Uterus (tissue), 4 donors: ENCODE results near the gene CCDC85B. TPM values are rescaled to one million over a fixed set of nuclear protein-coding genes. Genes with fewer than 3 reads are reported as not detected.
A peak's percentile ranks its signal among the peaks of the same experiment; 100 is the strongest.

Experiments used
- DNase-seq, 2 donors: peaks; one replicate each; pipeline ENCODE4 v3.0.0-alpha.2; 2019 to 2020
- H3K27ac ChIP-seq, 2 donors: fragments of 200-600 bp; sonication (generic); 1 replicate in 1 of 2; 2 replicates in 1 of 2; pipeline ENCODE4 v1.5.1; 2016 to 2018
- H3K27me3 ChIP-seq, 2 donors: fragments of 200-600 bp; sonication (generic); one replicate each; pipeline ENCODE4 v1.5.1; 2018 to 2019; ENCODE audit warnings: control low read depth in 1 of 2
- H3K36me3 ChIP-seq, 2 donors: fragments of 200-600 bp; sonication (generic); one replicate each; pipeline ENCODE4 v1.5.1; 2019; ENCODE audit warnings: control low read depth in 1 of 2
- H3K4me1 ChIP-seq, 2 donors: fragments of 200-600 bp; sonication (generic); one replicate each; pipeline ENCODE4 v1.5.1; 2018 to 2019; ENCODE audit warnings: control low read depth in 1 of 2
- H3K4me3 ChIP-seq, 2 donors: fragments of 200-600 bp; sonication (generic); 1 replicate in 1 of 2; 2 replicates in 1 of 2; pipeline ENCODE4 v1.5.1; 2018 to 2019; ENCODE audit warnings: mild to moderate bottlenecking in 1 of 2
- H3K9me3 ChIP-seq, 2 donors: fragments of 200-600 bp; sonication (generic); one replicate each; pipeline ENCODE4 v1.5.1; 2019; ENCODE audit warnings: control low read depth in 1 of 2
- CTCF ChIP-seq, 4 experiments: fragments of 200-600 bp in 2 of 4; fragments of 450-650 bp in 2 of 4; sonication (generic) in 2 of 4; IDR thresholded peaks; one replicate each; pipeline ENCODE4 v1.5.1; 2016 to 2019; ENCODE audit warnings: antibody characterized with exemption in 4 of 4, mild to moderate bottlenecking in 2 of 4, moderate library complexity in 1 of 4
- POLR2A ChIP-seq, 2 donors: fragments of 450-650 bp; IDR thresholded peaks; one replicate each; pipeline ENCODE4 v1.6.1; 2016; ENCODE audit warnings: antibody characterized with exemption in 2 of 2, mild to moderate bottlenecking in 1 of 2, moderate library complexity in 1 of 2
- intact Hi-C: fragments of 100-400 bp; cut with DNase I; formaldehyde crosslinking; loops from one replicate; pipeline ENCODE4 v1.15.1; 2023; ENCODE audit warnings: low total_unique reads
- total RNA-seq, 4 donors: library from RNA; depleted of rRNA in 3 of 4; stranded (reverse); fragments of >200 nt in 3 of 4; gene quantifications; one replicate each; pipeline versions ENCODE4 v1.1.0 to v1.2.4, GENCODE V29; 2014 to 2023
- donor health status: DM: yes; HTN: yes; CAD: no.

CCDC85B gene
- total RNA-seq, 4 donors from 2014 or later = 22.3 to 141 (median 54.5) TPM

- intact Hi-C loops = no loop called here
- Histone ChIP-seq H3K36me3 (no peaks in the 10 kb centered on the region), H3K9me3 (no peaks in the 10 kb centered on the region), H3K27me3 (peaks cover 0 to 17% of the 10 kb centered on the region in 2 donors), H3K4me1 (peaks cover 5 to 7% of the 10 kb centered on the region in 2 donors), H3K27ac (peak within 1 kb of the TSS in 1 of 2 donors; percentile 36), H3K4me3 (peak within 1 kb of the TSS; percentile 18 to 38)
- peak; percentile 70 to 77 for DNase-seq
- no peak for TF ChIP-seq CTCF (IDR thresholded peaks at IDR 0.05)
- peak; percentile 60 to 74 for TF ChIP-seq POLR2A (IDR thresholded peaks at IDR 0.05)
Observed at GRCh38 chr11:65900125-65900898, 9.8 kb downstream of the CCDC85B start, which contains the start of gene FOSL1. Gene FOSL1, minus strand, starts transcription at chr11:65900388. Its CDS starts 49 bp downstream, at chr11:65900339.

GRCh38 chr11:65900899-65901180 is 10.4 kb downstream of the CCDC85B start:
- Histone ChIP-seq H3K27me3 (peaks cover 0 to 17% of the 10 kb centered on the region in 2 donors), H3K4me1 (peaks cover 5 to 7% of the 10 kb centered on the region in 2 donors), H3K4me3 (no peak overlapping the region), H3K9me3 (no peaks in the 10 kb centered on the region), H3K27ac (no peak overlapping the region), H3K36me3 (no peaks in the 10 kb centered on the region)
- intact Hi-C loops = no loop called here
- no peak for TF ChIP-seq POLR2A (IDR thresholded peaks at IDR 0.05)
- no peak for TF ChIP-seq CTCF (IDR thresholded peaks at IDR 0.05)
- no peak for DNase-seq

GRCh38 chr11:65903068-65903481 is 12.6 kb downstream of the CCDC85B start:
- Histone ChIP-seq H3K36me3 (no peaks in the 10 kb centered on the region), H3K4me1 (peaks cover 5 to 7% of the 10 kb centered on the region in 2 donors), H3K27ac (no peak overlapping the region), H3K27me3 (peaks cover 0 to 17% of the 10 kb centered on the region in 2 donors), H3K4me3 (no peak overlapping the region), H3K9me3 (no peaks in the 10 kb centered on the region)
- TF ChIP-seq CTCF (IDR thresholded peaks at IDR 0.05) (no peak), POLR2A (IDR thresholded peaks at IDR 0.05) (no peak)
- no peak for DNase-seq
- intact Hi-C loops = no loop called here

- no peak for TF ChIP-seq POLR2A (IDR thresholded peaks at IDR 0.05)
- no peak for TF ChIP-seq CTCF (IDR thresholded peaks at IDR 0.05)
- no peak overlapping the region for H3K27ac ChIP-seq
- intact Hi-C loops = no loop called here
- no peak overlapping the region for H3K4me3 ChIP-seq
- peaks cover 5 to 7% of the 10 kb centered on the region in 2 donors for H3K4me1 ChIP-seq
- H3K27me3 ChIP-seq = peaks cover 0 to 14% of the 10 kb centered on the region in 2 donors
- no peak for DNase-seq
- no peaks in the 10 kb centered on the region for H3K9me3 ChIP-seq
- H3K36me3 ChIP-seq = no peaks in the 10 kb centered on the region
Observed at GRCh38 chr11:65903715-65904114, 13.2 kb downstream of the CCDC85B start.

GRCh38 chr11:65906602-65907001 is 16.1 kb downstream of the CCDC85B start:
- Histone ChIP-seq H3K9me3 (no peaks in the 10 kb centered on the region), H3K36me3 (no peaks in the 10 kb centered on the region), H3K4me1 (no peaks in the 10 kb centered on the region), H3K27ac (no peak overlapping the region), H3K27me3 (no peaks in the 10 kb centered on the region), H3K4me3 (no peak overlapping the region)
- no peak for DNase-seq
- intact Hi-C loops = no loop called here
- TF ChIP-seq POLR2A (IDR thresholded peaks at IDR 0.05) = no peak
- TF ChIP-seq CTCF (IDR thresholded peaks at IDR 0.05) = no peak
